ENCODE results near the gene IPO9. TPM values are rescaled to one million over a fixed set of nuclear protein-coding genes. Genes with fewer than 3 reads are reported as not detected.

The IPO9 gene
- total and polyA plus RNA-seq, 7 donors = 8.1 to 20.2 (median 15.5) TPM

- H3K27ac ChIP-seq = peak overlapping the region; percentile 81 to 97 (median 88)
Measured at GRCh38 chr1:201893431-201893830, 64.5 kb downstream of the IPO9 start.

GRCh38 chr1:201894343-201895119, 65.6 kb downstream of the IPO9 start:
- DNase-seq = no peak
- intact Hi-C loops (cut with DNase I) = loop anchor here (1.0 to 10.0 kb wide), 2 partner anchors 78 to 240 kb away; no protein-coding TSS in a partner anchor
- no peak overlapping the region for H3K4me3 ChIP-seq
- no peaks in the 10 kb centered on the region for H3K27me3 ChIP-seq
- H3K36me3 ChIP-seq = peaks cover 21 to 32% (median 25%) of the 10 kb centered on the region in 4 donors
- peaks cover 0 to 91% (median 60%) of the 10 kb centered on the region in 4 donors for H3K4me1 ChIP-seq
- TF ChIP-seq, protein P1, sequence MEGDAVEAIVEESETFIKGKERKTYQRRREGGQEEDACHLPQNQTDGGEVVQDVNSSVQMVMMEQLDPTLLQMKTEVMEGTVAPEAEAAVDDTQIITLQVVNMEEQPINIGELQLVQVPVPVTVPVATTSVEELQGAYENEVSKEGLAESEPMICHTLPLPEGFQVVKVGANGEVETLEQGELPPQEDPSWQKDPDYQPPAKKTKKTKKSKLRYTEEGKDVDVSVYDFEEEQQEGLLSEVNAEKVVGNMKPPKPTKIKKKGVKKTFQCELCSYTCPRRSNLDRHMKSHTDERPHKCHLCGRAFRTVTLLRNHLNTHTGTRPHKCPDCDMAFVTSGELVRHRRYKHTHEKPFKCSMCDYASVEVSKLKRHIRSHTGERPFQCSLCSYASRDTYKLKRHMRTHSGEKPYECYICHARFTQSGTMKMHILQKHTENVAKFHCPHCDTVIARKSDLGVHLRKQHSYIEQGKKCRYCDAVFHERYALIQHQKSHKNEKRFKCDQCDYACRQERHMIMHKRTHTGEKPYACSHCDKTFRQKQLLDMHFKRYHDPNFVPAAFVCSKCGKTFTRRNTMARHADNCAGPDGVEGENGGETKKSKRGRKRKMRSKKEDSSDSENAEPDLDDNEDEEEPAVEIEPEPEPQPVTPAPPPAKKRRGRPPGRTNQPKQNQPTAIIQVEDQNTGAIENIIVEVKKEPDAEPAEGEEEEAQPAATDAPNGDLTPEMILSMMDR (IDR thresholded peaks at IDR 0.05) = no peak
- TF ChIP-seq EP300 (IDR thresholded peaks at IDR 0.05) = no peak
- TF ChIP-seq POLR2AphosphoS5 (IDR thresholded peaks at IDR 0.05) = peak in 2 of 4 donors; percentile 65 to 69
- 81 to 82% methylated on average over 5 of the region's 5 CpGs for WGBS, 2 donors
- H3K27ac ChIP-seq = peak overlapping the region; percentile 81 to 97 (median 88)
- no peaks in the 10 kb centered on the region for H3K9me3 ChIP-seq

More at GRCh38 chr1:201893431-201893830, 64.5 kb downstream of the IPO9 start:
- intact Hi-C loops (cut with DNase I) = loop anchor here (10.0 kb wide), 1 partner anchor 241 kb away; no protein-coding TSS in a partner anchor
- Histone ChIP-seq H3K36me3 (peaks cover 11 to 22% (median 16%) of the 10 kb centered on the region in 4 donors), H3K4me3 (no peak overlapping the region), H3K27me3 (no peaks in the 10 kb centered on the region), H3K4me1 (peaks cover 0 to 90% (median 57%) of the 10 kb centered on the region in 4 donors), H3K9me3 (no peaks in the 10 kb centered on the region)
- no peak for DNase-seq
- TF ChIP-seq EP300 (IDR thresholded peaks at IDR 0.05) (no peak), POLR2A (IDR thresholded peaks at IDR 0.05) (no peak), POLR2AphosphoS5 (IDR thresholded peaks at IDR 0.05) (peak in 3 of 4 donors; percentile 1 to 83 (median 78))
- TF ChIP-seq, protein P1 (IDR thresholded peaks at IDR 0.05) = no peak
- WGBS, 2 donors = 72 to 78% methylated on average over 3 of the region's 3 CpGs

- Histone ChIP-seq H3K27me3 (no peaks in the 10 kb centered on the region), H3K27ac (peak overlapping the region; percentile 81 to 97 (median 88)), H3K36me3 (peaks cover 28 to 38% (median 29%) of the 10 kb centered on the region in 4 donors), H3K4me3 (no peak overlapping the region), H3K4me1 (peaks cover 0 to 91% (median 60%) of the 10 kb centered on the region in 4 donors), H3K9me3 (no peaks in the 10 kb centered on the region)
- 82 to 83% methylated on average over 7 of the region's 7 CpGs for WGBS, 2 donors
- no peak for DNase-seq
- intact Hi-C loops (cut with DNase I) = loop anchor here (1.0 to 10.0 kb wide), 2 partner anchors 77 to 240 kb away; no protein-coding TSS in a partner anchor
- TF ChIP-seq POLR2A (IDR thresholded peaks at IDR 0.05) (no peak), EP300 (IDR thresholded peaks at IDR 0.05) (no peak), POLR2AphosphoS5 (IDR thresholded peaks at IDR 0.05) (peak; percentile 5 to 81 (median 60))
- TF ChIP-seq, protein P1 (IDR thresholded peaks at IDR 0.05) = no peak
Measured at GRCh38 chr1:201895120-201895665, 66.2 kb downstream of the IPO9 start.

DNA sequence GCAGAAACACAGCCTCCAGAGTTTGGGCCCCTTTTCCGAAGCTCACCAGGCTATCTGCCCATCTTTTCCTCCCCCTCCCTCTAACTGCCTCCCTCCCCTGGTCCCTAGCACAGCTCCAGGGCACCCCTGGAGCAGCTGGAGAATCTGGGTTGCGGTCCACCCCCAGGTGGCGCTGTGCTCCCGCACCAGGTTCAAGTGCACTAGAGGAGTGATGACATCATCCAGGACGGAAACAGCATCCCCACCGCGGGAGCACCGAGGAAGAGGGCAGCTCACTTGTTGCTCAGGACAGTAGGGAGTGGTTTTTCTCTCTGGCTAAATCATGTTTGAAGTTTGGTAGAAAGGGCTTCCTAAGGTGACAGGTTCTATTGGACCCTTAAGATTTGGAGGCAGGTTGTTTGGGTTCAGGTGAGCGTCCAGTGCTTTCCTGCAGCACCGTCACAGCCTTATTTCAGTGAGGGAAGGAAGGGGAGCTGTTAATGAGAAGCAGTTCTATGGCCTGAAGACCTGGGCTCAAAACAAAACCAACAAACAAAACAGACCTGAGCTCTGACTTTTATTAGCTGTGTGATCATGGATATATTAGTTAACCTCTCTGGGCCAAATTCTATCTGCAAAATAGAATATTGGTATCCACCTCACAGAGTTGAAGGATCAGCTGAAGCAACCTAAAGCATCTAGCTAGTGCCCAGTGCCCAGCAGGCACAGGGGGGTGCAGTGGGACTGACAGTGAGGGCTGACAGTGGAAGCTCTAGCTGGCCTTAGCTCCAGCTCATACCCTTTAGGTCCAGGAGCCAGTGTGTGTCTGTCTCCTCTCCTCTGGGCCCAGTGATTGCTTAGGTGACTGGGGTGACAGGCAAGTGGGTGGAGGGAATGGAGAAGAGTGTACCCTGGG, 67.2 kb downstream of the IPO9 start:
- peaks cover 28 to 48% (median 34%) of the 10 kb centered on the region in 4 donors for H3K36me3 ChIP-seq
- DNase-seq = peak; percentile 97
- TF ChIP-seq, protein P1 (IDR thresholded peaks at IDR 0.05) = peak; percentile 86 to 98 (median 97)
- peak in 1 of 4 donors; percentile 14 for TF ChIP-seq EP300 (IDR thresholded peaks at IDR 0.05)
- no peak for TF ChIP-seq POLR2A (IDR thresholded peaks at IDR 0.05)
- TF ChIP-seq POLR2AphosphoS5 (IDR thresholded peaks at IDR 0.05) = peak; percentile 73 to 85 (median 84)
- peaks cover 0 to 92% (median 66%) of the 10 kb centered on the region in 4 donors for H3K4me1 ChIP-seq
- H3K27me3 ChIP-seq = no peaks in the 10 kb centered on the region
- H3K27ac ChIP-seq = peak overlapping the region; percentile 81 to 97 (median 88)
- no peak overlapping the region for H3K4me3 ChIP-seq
- intact Hi-C loops (cut with DNase I) = loop anchor here (1.0 to 10.0 kb wide), 3 partner anchors 47 to 239 kb away; no protein-coding TSS in a partner anchor
- 11 to 15% methylated on average over 10 of the region's 10 CpGs for WGBS, 2 donors
- no peaks in the 10 kb centered on the region for H3K9me3 ChIP-seq

Data from sigmoid colon (tissue), 7 donors.